AG04450 (cell line): ENCODE results near the gene ACTL10. TPM values are rescaled to one million over a fixed set of nuclear protein-coding genes. Genes with fewer than 3 reads are reported as not detected.

Experiments used
- CTCF ChIA-PET: fragments of 300-600, 350-600 bp; formaldehyde crosslinking; extraction: SDS; loops from one replicate; lab custom pipeline; 2022; ENCODE audit warnings: antibody characterized with exemption, inconsistent platforms; lab: Charles Lee
- POLR2A ChIA-PET: fragments of 350-600 bp; formaldehyde crosslinking; extraction: SDS; loops from one replicate; lab custom pipeline; 2021; ENCODE audit warnings: antibody characterized with exemption, inconsistent platforms; lab: Yijun Ruan, JAX
- DNase-seq: peaks from one replicate; pipeline ENCODE4 v3.0.0-alpha.2; 2011; ENCODE audit warnings: low read depth, low spot score
- H3K27ac ChIP-seq: one replicate; pipeline ENCODE4 v1.5.1; 2012; ENCODE audit warnings: low read depth, low read length, control low read depth
- H3K27me3 ChIP-seq: one replicate; pipeline ENCODE4 v1.6.0; 2012; ENCODE audit warnings: low read length; ENCODE audit not compliant: control insufficient read depth, insufficient read depth
- H3K4me3 ChIP-seq: 2 replicates; pipeline ENCODE4 v1.5.1; 2011; ENCODE audit warnings: mild to moderate bottlenecking, low read depth, low read length, control low read depth
- H3K9me3 ChIP-seq: 2 replicates; pipeline ENCODE4 v1.5.1; 2012; ENCODE audit warnings: low read length; ENCODE audit not compliant: control insufficient read depth, insufficient read depth
- polyA plus RNA-seq: library from polyadenylated mRNA; depleted of rRNA; stranded (reverse); fragments of >200 nt; gene quantifications from 2 replicates; pipeline ENCODE4 v1.2.3, GENCODE V29; 2011
- TF ChIP-seq, protein P1 (sequence below): IDR thresholded peaks from 2 replicates; pipeline ENCODE4 v1.5.1; 2011; ENCODE audit warnings: low read depth, low read length, control low read depth, inconsistent platforms

The ACTL10 gene
- polyA plus RNA-seq, 1 experiment, result 0.41 TPM

DNA sequence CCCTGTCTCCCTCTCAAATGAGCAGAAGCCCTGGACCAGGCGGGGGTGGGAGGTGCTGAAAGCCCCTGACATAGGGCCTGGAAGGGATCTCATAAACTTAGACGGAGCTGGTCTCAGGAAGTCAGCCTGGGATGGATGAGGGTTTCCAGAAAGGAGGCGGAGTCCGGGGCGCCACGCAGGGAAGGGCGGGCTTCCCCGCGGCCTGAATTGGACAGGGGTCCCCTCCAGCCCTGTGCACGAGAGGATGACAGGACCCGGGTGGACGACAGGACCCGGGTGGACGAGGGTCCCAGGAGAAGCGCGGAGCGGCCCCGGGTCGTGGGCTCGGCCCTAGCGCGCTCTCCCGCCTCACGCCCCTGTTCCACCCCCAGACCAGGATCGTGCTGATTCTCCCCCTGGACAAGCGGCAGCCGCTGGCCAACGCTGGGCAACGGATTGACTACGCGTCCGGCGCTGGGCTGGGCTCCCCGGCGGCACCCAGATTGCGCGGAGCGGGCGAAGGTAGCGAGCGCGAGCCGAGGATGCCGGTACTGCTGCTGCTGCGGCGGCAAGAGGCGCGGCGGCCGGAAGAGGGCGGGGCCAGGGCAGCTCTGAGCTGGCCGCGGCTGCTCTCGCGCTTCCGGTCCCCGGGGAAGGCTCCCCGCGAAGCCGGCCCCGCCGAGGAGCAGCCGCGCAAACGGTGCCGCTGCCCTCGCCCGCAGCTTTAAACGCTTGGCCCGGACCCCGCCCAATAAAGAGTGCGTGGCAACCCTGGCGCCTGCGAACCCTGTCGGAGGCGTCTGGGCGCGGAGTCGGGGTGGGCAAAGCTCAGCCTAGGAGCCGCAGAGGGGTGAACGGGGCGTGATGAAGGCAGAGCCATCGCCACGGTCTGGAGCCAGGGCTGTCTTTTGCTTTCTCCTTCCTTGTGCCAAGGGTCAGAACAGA is 3.3 kb upstream of the ACTL10 start:
- TF ChIP-seq, protein P1, sequence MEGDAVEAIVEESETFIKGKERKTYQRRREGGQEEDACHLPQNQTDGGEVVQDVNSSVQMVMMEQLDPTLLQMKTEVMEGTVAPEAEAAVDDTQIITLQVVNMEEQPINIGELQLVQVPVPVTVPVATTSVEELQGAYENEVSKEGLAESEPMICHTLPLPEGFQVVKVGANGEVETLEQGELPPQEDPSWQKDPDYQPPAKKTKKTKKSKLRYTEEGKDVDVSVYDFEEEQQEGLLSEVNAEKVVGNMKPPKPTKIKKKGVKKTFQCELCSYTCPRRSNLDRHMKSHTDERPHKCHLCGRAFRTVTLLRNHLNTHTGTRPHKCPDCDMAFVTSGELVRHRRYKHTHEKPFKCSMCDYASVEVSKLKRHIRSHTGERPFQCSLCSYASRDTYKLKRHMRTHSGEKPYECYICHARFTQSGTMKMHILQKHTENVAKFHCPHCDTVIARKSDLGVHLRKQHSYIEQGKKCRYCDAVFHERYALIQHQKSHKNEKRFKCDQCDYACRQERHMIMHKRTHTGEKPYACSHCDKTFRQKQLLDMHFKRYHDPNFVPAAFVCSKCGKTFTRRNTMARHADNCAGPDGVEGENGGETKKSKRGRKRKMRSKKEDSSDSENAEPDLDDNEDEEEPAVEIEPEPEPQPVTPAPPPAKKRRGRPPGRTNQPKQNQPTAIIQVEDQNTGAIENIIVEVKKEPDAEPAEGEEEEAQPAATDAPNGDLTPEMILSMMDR, result no peak
- Histone ChIP-seq H3K9me3 (no peaks in the 10 kb centered on the region; the same call in 1 of the 2 replicates), H3K4me3 (peak overlapping the region; percentile 80), H3K27ac (peak overlapping the region; percentile 80), H3K27me3 (no peaks in the 10 kb centered on the region)
- ChIA-PET CTCF (interaction anchor here (0.6 to 2.2 kb wide), 3 partner anchors 9 to 197 kb away, joined by 3 to 13 read pairs (median 4); no protein-coding TSS in a partner anchor), POLR2A (interaction anchor here (0.6 to 2.3 kb wide), 9 partner anchors 10 to 449 kb away, joined by 3 to 10 read pairs (median 4); partner anchors contain the start of genes CBFA2T2, EIF2S2, PXMP4 and ZNF341)
- no peak for DNase-seq

DNA sequence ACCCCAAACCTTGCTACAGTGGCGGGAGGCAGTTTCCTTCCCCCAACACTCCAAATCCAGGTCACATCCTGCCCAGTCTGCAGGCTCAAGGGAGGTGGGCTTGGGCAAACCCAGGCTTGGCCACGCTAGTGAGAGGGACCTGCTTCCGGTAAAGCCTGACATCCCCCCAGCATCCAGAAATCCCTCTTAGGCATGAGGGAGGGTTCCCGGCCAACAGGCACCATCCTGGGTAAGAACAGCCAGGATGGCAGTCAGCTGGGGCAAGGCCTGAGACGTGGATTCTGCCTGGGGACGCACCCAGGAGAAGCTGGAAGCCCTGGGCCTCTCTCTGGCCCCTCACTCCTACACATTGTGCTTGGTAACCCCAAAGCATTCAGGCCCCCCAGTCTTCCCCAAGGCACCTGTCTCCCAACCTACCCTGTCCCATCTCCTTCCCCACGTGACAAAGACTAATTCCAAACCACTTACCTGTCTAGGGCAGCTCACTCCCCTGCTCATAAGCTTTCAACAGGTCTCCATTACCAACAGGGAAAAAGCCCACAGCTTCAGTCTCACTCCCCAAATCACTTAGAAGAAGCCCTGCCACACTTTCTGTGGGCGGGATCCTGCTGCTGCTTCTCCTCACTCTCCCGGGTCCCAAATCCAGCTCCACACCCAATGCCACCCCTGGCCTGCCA is 2.5 kb upstream of the ACTL10 start:
- no peak for DNase-seq
- H3K4me3 ChIP-seq, result peak overlapping the region; percentile 80
- TF ChIP-seq, protein P1, result no peak
- ChIA-PET POLR2A (interaction anchor here (0.7 to 2.3 kb wide), 6 partner anchors 11 to 174 kb away, joined by 3 to 10 read pairs (median 4); partner anchors contain the start of genes CBFA2T2 and ZNF341), CTCF (interaction anchor here (0.5 to 2.2 kb wide), 3 partner anchors 10 to 455 kb away, joined by 3 to 13 read pairs (median 3); no protein-coding TSS in a partner anchor)
- peak overlapping the region; percentile 80 for H3K27ac ChIP-seq
- H3K9me3 ChIP-seq, result no peaks in the 10 kb centered on the region; the same call in 1 of the 2 replicates
- no peaks in the 10 kb centered on the region for H3K27me3 ChIP-seq

DNA sequence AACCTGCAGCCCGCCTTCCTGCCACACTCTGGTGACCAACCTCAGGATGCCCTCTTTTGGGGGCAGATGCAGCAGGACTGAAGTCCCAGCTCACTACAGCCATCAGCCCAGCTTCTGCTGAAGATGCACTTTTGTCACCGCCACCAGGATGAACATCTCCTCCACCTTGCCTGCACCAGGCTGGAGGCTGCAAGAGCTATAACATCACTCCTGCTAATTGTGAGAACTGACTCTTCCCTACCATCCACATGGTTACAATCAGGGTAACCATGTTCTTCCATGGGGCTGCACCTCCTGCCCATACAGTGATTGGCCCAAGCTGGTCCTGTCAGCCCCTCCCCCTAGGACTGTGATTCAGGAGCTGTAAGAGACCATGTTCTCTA is 2.0 kb upstream of the ACTL10 start:
- ChIA-PET CTCF (interaction anchor here (0.5 to 0.6 kb wide), 2 partner anchors 119 to 454 kb away, joined by 3 read pairs; no protein-coding TSS in a partner anchor), POLR2A (interaction anchor here (0.5 to 2.3 kb wide), 3 partner anchors 11 to 148 kb away, joined by 3 to 10 read pairs (median 3); no protein-coding TSS in a partner anchor)
- TF ChIP-seq, protein P1, result no peak

DNA sequence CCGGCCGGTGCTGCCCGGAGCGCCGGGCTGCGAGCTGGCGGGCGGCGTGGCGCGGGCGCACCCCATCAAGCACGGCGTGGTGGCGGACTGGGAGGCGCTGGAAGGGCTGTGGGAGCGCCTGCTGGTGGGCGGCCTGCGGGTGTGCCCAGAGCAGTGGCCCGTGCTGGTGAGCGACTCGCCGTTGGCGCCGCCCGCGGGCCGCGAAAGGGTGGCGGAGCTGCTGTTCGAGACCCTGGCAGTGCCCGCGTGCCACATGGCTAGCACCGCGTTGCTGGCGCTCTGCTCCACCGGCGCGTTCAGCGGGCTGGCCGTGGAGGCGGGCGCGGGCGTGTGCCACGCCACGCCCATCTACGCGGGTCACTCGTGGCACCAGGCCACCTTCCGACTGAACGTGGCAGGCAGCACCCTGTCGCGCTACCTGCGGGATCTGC is 517 bp downstream of the ACTL10 start:
- no peak for DNase-seq
- Histone ChIP-seq H3K27me3 (no peaks in the 10 kb centered on the region), H3K4me3 (peak overlapping the region; percentile 61), H3K27ac (peak overlapping the region; percentile 21), H3K9me3 (no peaks in the 10 kb centered on the region)
- CTCF ChIA-PET, result interaction anchor here (1.0 to 2.4 kb wide), 7 partner anchors 13 to 463 kb away, joined by 3 to 9 read pairs (median 4); no protein-coding TSS in a partner anchor
- TF ChIP-seq, protein P1, result no peak
- POLR2A ChIA-PET, result interaction anchor here (0.6 to 2.2 kb wide), 6 partner anchors 14 to 696 kb away, joined by 3 to 10 read pairs (median 4); partner anchors contain the start of genes CBFA2T2 and ITCH

More for the DNA sequence above, 2.0 kb upstream of the ACTL10 start:
- Histone ChIP-seq H3K27me3 (no peaks in the 10 kb centered on the region), H3K4me3 (no peak overlapping the region), H3K9me3 (no peaks in the 10 kb centered on the region), H3K27ac (no peak overlapping the region)
- no peak for DNase-seq
